Activated CD8-positive, alpha-beta memory T cell treated with anti-CD3 and anti-CD28 coated beads for 36 hours (primary cell): Measurements from ENCODE around the gene SH3PXD2B. TPM values are rescaled to one million over a fixed set of nuclear protein-coding genes. Genes with fewer than 3 reads are reported as not detected.

Source experiments
- CTCF ChIA-PET: fragments of 350-600 bp; sonication (Branson Sonifier 250); formaldehyde crosslinking; loops from one replicate; lab custom pipeline; 2021; ENCODE audit warnings: antibody characterized with exemption; lab: Charles Lee
- POLR2A ChIA-PET: fragments of 350-600 bp; sonication (Branson Sonifier 250); formaldehyde crosslinking; loops from one replicate; lab custom pipeline; 2021; ENCODE audit warnings: antibody characterized with exemption; lab: Charles Lee
- total RNA-seq, 2 experiments: library from RNA; stranded (reverse); gene quantifications; one replicate each; pipeline ENCODE4 v1.2.3, GENCODE V29; 2021

SH3PXD2B gene
- total RNA-seq, 2 experiments from 2014 or later = 0.17 to 0.25 TPM

- ChIA-PET CTCF (interaction anchor here (0.9 to 1.4 kb wide), 2 partner anchors 10 to 246 kb away, joined by 3 to 4 read pairs; no protein-coding TSS in a partner anchor), POLR2A (no interaction called here)
These were observed 10.2 kb downstream of the SH3PXD2B start for GRCh38 chr5:172444110-172444510.

GRCh38 chr5:172443441-172444109, 10.8 kb downstream of the SH3PXD2B start:
- ChIA-PET CTCF (interaction anchor here (0.9 to 1.4 kb wide), 2 partner anchors 10 to 247 kb away, joined by 3 to 4 read pairs; no protein-coding TSS in a partner anchor), POLR2A (no interaction called here)

DNA sequence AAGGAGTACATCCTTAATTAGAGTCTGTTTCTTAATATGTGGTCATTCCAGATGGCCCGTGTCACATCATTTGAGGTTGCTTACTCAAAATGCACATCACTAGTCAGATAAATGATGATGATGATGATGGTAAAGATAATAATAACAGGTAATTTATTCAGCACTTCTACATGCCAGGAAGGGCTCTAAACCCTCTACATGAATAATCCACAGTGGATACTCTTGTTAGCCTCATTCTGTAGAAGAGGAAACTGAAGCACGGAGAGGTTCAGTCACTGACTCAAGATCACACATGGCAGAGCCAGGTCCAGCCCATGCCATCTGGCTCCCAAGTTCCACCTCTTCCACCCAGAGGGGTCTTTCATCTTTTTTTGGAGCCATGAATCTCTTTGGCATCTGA, 11.7 kb downstream of the SH3PXD2B start:
- CTCF ChIA-PET = no interaction called here
- POLR2A ChIA-PET = no interaction called here

GRCh38 chr5:172441262-172441751, 13.0 kb downstream of the SH3PXD2B start:
- ChIA-PET CTCF (interaction anchor here (0.5 to 1.2 kb wide), 2 partner anchors 10 to 144 kb away, joined by 3 to 4 read pairs; no protein-coding TSS in a partner anchor), POLR2A (no interaction called here)

- POLR2A ChIA-PET = no interaction called here
- CTCF ChIA-PET = interaction anchor here (1.2 kb wide), 1 partner anchor 11 kb away, joined by 4 read pairs; no protein-coding TSS in a partner anchor
These were observed 13.8 kb downstream of the SH3PXD2B start for GRCh38 chr5:172440486-172440885.

- CTCF ChIA-PET = interaction anchor here (1.2 kb wide), 1 partner anchor 11 kb away, joined by 4 read pairs; no protein-coding TSS in a partner anchor
- POLR2A ChIA-PET = no interaction called here
These were observed 14.4 kb downstream of the SH3PXD2B start for GRCh38 chr5:172439785-172440477.

GRCh38 chr5:172438319-172438668, 16.0 kb downstream of the SH3PXD2B start:
- ChIA-PET POLR2A (no interaction called here), CTCF (interaction anchor here (1.3 to 1.7 kb wide), 2 partner anchors 12 to 13 kb away, joined by 4 to 5 read pairs; no protein-coding TSS in a partner anchor)

DNA sequence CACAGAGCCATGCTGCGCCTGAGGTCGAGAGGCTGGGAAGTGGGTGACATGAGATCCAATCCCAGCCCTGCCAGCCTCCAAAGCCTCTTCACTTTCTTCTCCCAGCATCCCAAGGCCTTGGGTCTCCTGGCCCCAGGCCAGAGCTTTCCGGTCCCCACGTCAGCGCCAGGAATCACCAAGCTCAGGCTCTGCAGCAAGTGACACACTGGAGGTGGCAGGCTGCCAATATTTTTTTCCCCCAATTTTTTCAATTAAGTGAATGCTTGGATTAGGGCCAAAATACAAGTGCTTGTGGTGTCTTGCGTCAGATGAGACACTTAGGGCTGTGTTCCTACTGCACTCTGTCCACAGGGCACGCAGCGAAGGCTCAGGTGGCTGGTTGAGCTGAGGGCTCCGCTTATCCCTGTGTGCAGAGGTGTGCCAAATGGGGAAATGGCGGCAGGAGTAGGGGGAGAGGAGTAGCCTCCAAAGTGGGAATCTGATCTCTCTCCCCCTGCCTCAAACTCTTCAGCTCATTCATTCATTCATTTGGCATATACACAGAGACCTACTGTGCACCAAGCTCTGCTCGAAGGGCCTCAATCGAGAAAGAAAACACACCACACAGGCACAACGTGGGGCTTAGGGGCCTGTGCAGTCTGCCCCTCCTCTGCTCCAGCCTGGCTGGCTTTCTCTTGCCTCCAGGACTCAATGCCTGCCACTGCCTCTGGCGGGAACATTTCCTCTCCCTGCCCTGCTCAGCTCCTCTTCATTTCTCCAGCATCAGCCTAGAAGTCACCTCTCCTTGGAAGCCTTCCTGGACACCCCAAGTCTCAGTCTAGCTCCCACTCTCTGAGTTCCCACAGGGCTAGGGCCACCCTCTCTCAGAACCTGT, 16.6 kb downstream of the SH3PXD2B start:
- CTCF ChIA-PET = interaction anchor here (1.7 kb wide), 1 partner anchor 14 kb away, joined by 5 read pairs; no protein-coding TSS in a partner anchor
- POLR2A ChIA-PET = no interaction called here

- POLR2A ChIA-PET = no interaction called here
- CTCF ChIA-PET = interaction anchor here (1.7 kb wide), 1 partner anchor 15 kb away, joined by 5 read pairs; no protein-coding TSS in a partner anchor
These were observed 17.4 kb downstream of the SH3PXD2B start for GRCh38 chr5:172436879-172437369.

DNA sequence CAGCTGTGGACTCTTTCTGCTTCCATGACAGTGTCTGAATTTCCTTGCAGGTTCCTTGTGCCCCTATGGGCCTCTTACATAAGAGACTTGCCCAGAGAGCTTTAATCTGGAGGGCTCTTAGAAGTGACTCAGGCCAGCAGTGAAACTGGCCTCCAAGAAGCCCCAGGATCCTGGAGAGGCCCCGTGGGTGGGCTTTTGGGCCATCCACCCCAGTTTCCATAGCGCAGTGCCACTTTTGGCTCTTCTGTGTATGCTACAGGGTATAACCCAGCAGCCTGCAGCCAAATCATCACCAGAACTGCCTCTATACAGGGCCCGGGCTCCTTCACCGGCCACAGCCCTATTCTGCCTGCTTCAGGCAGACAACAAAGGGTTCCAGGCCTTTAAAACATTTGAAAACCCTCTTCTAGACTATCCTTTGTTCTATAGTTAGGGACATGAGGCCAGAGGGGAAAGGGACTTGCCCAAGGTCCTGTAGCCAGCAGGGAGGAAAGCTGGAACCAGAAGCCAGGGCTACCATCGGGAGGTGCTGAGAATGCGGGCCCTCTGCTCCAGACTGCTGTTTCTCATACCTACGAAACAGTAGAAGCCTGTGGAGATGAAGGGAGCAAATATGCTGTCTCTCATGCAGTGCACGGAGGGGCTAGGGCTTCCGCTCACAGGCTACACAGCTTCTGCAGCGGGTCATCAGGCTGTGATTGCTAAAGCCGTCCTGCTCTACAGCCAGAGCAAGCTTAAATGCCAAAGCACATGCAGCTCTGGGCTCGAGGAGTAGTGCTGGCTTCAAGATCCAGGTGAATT, 18.0 kb downstream of the SH3PXD2B start:
- ChIA-PET POLR2A (no interaction called here), CTCF (no interaction called here)

DNA sequence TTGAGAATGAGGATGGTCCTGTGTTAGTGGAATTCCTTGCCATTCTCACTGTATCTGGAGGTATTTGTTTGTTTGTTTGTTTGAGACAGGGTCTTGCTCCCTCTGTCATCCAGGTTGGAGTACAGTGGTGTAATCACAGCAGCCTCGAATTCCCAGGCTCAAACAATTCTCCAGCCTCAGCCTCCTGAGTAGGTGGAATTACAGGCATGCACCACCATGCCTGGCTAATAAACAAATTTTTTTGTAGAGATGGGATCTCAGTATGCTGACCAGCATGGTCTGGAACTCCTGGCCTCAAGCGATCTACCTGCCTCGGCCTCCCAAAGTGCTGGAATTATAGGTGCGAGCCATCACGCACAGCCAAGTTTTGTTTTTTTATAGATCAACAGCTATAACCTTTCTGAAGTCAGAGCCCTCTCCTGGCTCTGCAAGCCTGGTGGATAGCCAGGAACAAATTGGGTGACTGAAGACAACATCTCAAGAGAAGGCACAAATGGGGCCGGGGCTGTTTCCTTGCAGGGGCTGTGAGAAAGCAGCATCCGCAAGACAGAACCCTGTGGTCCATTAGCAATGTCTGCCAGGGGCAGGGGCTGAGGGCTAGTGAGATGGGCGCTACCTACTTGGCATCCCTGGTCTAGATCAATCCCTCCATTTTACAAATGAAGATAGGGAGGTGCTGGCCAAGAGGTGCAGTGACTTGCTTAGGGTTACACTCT, 18.8 kb downstream of the SH3PXD2B start:
- POLR2A ChIA-PET = no interaction called here
- CTCF ChIA-PET = no interaction called here

DNA sequence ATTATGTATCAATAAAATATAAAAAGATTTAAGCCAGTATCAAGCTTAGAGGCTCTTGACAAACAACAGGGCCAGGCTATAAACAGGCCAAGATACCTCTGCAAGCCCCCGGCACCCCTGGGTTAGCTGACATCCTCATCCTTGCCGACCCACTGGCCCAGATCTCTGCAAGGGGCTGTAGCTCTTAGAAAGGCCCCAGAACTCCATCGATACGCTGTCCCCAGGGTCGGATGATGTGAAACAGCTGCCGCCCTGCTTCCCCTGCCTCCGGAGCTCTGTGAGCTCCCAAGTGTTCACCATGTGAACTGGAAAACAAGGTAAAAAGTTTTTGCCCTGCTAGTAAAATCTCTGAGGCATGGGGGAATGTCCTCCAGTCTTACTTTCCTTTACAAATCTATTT, 20.1 kb downstream of the SH3PXD2B start:
- ChIA-PET CTCF (interaction anchor here (1.4 kb wide), 1 partner anchor 10 kb away, joined by 4 read pairs; no protein-coding TSS in a partner anchor), POLR2A (interaction anchor here (0.6 kb wide), 1 partner anchor 350 kb away, joined by 3 read pairs; no protein-coding TSS in a partner anchor)

DNA sequence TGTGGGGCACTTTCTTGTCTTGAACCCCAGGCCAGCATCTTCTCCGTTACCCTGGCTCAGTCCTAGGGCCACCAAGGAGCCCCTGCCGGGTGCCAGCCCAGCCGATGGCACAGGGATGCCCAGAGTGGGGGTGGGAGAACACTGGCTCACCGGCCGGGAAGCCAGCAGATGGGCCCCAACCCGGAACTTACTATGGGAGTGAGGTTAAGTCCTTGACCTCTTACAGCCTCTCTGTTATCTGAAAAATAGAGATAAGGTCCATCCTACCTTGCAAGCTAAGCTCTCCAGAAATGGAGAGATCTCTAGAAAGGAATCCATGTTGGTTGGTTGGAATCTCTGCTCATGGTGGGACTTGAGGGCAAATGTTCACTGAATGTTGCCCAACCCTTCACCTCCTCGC, 20.8 kb downstream of the SH3PXD2B start:
- POLR2A ChIA-PET = no interaction called here
- CTCF ChIA-PET = interaction anchor here (1.4 kb wide), 1 partner anchor 11 kb away, joined by 4 read pairs; no protein-coding TSS in a partner anchor

DNA sequence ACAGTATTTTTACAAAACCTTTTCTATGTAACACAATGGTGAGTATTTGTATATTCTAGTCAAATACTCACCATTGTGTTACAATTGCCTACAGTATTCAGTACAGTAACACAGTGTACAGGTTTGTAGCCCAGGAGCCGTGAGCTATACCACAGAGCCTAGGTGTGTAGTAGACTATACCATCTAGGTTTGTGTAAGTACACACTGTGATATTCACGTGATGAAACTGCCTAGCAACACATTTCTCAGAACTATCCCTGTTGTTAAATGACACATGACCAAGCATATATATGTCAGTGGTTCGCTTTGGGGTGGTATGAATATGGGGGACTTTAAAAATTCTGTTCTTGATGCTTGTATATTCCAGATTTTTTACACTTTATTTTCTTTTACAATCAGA, 21.3 kb downstream of the SH3PXD2B start:
- ChIA-PET CTCF (no interaction called here), POLR2A (no interaction called here)

DNA sequence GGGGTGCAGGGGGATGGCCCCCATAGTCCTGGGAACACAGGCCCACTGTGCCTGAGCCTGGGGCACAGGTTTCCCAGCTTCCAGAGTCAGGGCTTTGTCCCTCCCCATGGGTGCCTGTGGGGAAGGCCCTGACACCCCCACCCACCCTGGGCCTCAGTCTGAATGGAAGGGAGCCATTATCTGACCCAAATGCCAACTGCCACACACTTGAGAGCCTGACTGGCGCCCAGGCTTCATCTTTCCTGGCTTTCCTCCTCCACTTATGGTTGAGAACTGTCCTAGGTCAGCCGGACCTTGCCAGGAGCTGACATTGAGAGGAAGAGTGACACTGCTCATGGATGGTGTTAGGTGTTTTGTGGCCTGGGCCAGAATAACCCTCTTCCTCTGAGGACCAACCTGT, 24.0 kb downstream of the SH3PXD2B start:
- ChIA-PET CTCF (no interaction called here), POLR2A (no interaction called here)

GRCh38 chr5:172429201-172429940, 25.0 kb downstream of the SH3PXD2B start:
- ChIA-PET POLR2A (no interaction called here), CTCF (no interaction called here)
